HCT116 (cell line): Measurements from ENCODE around the gene PRPF19.

Experiments used
- CTCF ChIP-seq, 3 experiments: fragments of 200-600 bp in 1 of 3; sonication (generic) in 1 of 3; IDR thresholded peaks in 2 of 3; conservative IDR thresholded peaks in 1 of 3; 2 replicates each; pipeline ENCODE4 v1.5.1; 2012 to 2017; ENCODE audit warnings: low read depth in 2 of 3, low read length in 2 of 3, antibody characterized with exemption in 1 of 3, borderline replicate concordance in 1 of 3, control low read depth in 1 of 3, mild to moderate bottlenecking in 1 of 3, mixed read lengths in 1 of 3, mixed run types in 1 of 3, moderate library complexity in 1 of 3; ENCODE audit not compliant: insufficient read depth in 1 of 3
- EZH2 ChIP-seq: fragments of 200-600 bp; sonication (generic); IDR thresholded peaks from 2 replicates; pipeline ENCODE4 v1.6.1; 2017; ENCODE audit warnings: antibody characterized with exemption, mixed run types
- JUND ChIP-seq: IDR thresholded peaks from 2 replicates; pipeline ENCODE4 v1.6.1; 2012
- MAX ChIP-seq: IDR thresholded peaks from 2 replicates; pipeline ENCODE4 v1.6.1; 2012
- POLR2A ChIP-seq: IDR thresholded peaks from 2 replicates; pipeline ENCODE4 v1.7.0; 2011; ENCODE audit warnings: borderline replicate concordance; ENCODE audit not compliant: insufficient read depth, insufficient read length; ENCODE audit errors: extremely low read depth
- POLR2AphosphoS5 ChIP-seq: IDR thresholded peaks from 2 replicates; pipeline ENCODE4 v1.6.1; 2011; ENCODE audit warnings: mild to moderate bottlenecking, low read depth, low read length, moderate library complexity
- REST ChIP-seq: IDR thresholded peaks from 2 replicates; pipeline ENCODE4 v1.6.1; 2012; ENCODE audit warnings: low read depth
- SIN3A ChIP-seq: IDR thresholded peaks from 2 replicates; pipeline ENCODE4 v1.6.1; 2012; ENCODE audit warnings: low read depth
- SP1 ChIP-seq: IDR thresholded peaks from 2 replicates; pipeline ENCODE4 v1.6.1; 2012; ENCODE audit warnings: low read depth
- TCF7L2 ChIP-seq: IDR thresholded peaks from 2 replicates; pipeline ENCODE4 v1.7.0; 2011; ENCODE audit warnings: borderline replicate concordance, inconsistent platforms; ENCODE audit not compliant: insufficient read depth, insufficient read length; ENCODE audit errors: extremely low read depth
- ZBTB33 ChIP-seq: IDR thresholded peaks from 2 replicates; pipeline ENCODE4 v1.6.1; 2011; ENCODE audit warnings: mild to moderate bottlenecking, low read length, moderate library complexity; ENCODE audit not compliant: insufficient replicate concordance; ENCODE audit errors: extremely low read depth

- TF ChIP-seq REST: no peak
- TF ChIP-seq SIN3A: no peak
- no peak for TF ChIP-seq JUND
- TF ChIP-seq POLR2A: no peak
- no peak for TF ChIP-seq EZH2
- TF ChIP-seq CTCF (IDR thresholded peaks at IDR 0.05 in 2 of 3, conservative IDR thresholded peaks at IDR 0.05 in 1 of 3; ENCODE audit: borderline replicate concordance in 1 of 3, insufficient read depth in 1 of 3, low read depth in 2 of 3, low read length in 2 of 3): no peak
- TF ChIP-seq POLR2AphosphoS5: no peak
- TF ChIP-seq SP1: no peak
- TF ChIP-seq ZBTB33: no peak
- TF ChIP-seq TCF7L2: no peak
- no peak for TF ChIP-seq MAX
These were observed 44.7 kb upstream of the PRPF19 start for GRCh38 chr11:60950933-60951605.
